GM12801 (cell line): Measurements from ENCODE around the gene NEGR1.

Source experiments
- TF ChIP-seq, protein P1 (sequence below): IDR thresholded peaks from one replicate; pipeline ENCODE4 v1.5.1; 2011; ENCODE audit warnings: control low read depth; ENCODE audit not compliant: insufficient read length; ENCODE audit errors: extremely low read depth

NEGR1 gene

DNA sequence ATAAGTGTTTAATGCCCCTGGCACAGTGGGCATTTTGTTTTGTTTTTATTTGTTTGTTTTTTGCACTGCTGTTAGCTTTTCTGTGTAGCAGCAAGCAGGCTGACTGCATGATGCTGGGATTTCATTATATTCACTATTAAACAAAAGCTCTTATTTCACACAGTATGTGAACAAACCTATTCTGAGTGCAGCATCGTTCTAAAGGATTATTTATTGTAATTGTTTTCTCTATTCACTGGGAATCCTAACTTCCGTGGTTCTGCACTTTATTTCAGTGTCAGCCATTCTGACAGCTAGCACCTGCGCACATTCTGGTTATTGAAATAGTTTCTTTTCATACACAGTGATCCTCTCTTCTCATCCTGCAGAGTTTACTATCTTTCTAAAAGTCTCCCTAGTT is 595.0 kb downstream of the NEGR1 start:
- TF ChIP-seq, protein P1, sequence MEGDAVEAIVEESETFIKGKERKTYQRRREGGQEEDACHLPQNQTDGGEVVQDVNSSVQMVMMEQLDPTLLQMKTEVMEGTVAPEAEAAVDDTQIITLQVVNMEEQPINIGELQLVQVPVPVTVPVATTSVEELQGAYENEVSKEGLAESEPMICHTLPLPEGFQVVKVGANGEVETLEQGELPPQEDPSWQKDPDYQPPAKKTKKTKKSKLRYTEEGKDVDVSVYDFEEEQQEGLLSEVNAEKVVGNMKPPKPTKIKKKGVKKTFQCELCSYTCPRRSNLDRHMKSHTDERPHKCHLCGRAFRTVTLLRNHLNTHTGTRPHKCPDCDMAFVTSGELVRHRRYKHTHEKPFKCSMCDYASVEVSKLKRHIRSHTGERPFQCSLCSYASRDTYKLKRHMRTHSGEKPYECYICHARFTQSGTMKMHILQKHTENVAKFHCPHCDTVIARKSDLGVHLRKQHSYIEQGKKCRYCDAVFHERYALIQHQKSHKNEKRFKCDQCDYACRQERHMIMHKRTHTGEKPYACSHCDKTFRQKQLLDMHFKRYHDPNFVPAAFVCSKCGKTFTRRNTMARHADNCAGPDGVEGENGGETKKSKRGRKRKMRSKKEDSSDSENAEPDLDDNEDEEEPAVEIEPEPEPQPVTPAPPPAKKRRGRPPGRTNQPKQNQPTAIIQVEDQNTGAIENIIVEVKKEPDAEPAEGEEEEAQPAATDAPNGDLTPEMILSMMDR: no peak

GRCh38 chr1:71676979-71677925 is 605.1 kb downstream of the NEGR1 start:
- TF ChIP-seq, protein P1: no peak

GRCh38 chr1:71668065-71668464 is 614.3 kb downstream of the NEGR1 start:
- TF ChIP-seq, protein P1: no peak

DNA sequence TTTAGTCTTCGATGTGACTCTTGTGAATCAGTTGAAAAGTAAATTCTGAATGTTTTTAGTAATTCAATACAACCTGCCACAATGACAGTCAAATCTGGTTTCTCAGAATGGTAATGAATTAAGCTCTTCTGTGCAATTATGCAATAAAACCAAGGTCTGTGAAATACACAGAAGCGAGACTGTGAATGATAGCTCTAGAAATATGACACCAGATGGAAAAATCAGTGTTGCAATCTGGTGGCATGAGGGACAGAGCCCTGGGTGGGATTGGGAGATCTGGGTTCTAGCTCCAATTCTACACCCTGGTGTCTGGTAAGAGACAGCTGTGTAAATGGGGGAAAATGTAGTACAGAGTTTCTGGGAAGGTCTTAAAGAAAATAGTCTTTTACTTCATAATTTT is 615.1 kb downstream of the NEGR1 start:
- TF ChIP-seq, protein P1: no peak

GRCh38 chr1:71666609-71667008 is 615.7 kb downstream of the NEGR1 start:
- TF ChIP-seq, protein P1: no peak

GRCh38 chr1:71660411-71660810 is 621.9 kb downstream of the NEGR1 start:
- TF ChIP-seq, protein P1: no peak

GRCh38 chr1:71657891-71658679 is 624.3 kb downstream of the NEGR1 start:
- TF ChIP-seq, protein P1: no peak
